MM.1S (cell line): Measurements from ENCODE around the gene CAB39L.

ENCODE experiments used
- DNase-seq: peaks from one replicate; pipeline ENCODE4 v3.0.0-alpha.2; 2015
- H2AFZ ChIP-seq: fragments of 300-600 bp; sonication (generic); 2 replicates; pipeline ENCODE4 v1.6.0; 2016; ENCODE audit warnings: antibody characterized with exemption, low read length
- H3F3A ChIP-seq: fragments of 300-600 bp; sonication (generic); 2 replicates; pipeline ENCODE4 v1.6.1; 2016; ENCODE audit warnings: mild to moderate bottlenecking, antibody characterized with exemption, low read length, moderate library complexity, mixed read lengths; ENCODE audit not compliant: insufficient read depth
- H3K27ac ChIP-seq: fragments of 300-600 bp; sonication (generic); 2 replicates; pipeline ENCODE4 v1.5.1; 2016; ENCODE audit warnings: mild to moderate bottlenecking, low read length
- H3K27me3 ChIP-seq: fragments of 300-600 bp; sonication (generic); replicated peaks from 2 replicates; pipeline ENCODE4 v1.6.0; 2016; ENCODE audit warnings: low read length; ENCODE audit not compliant: insufficient read depth
- H3K36me3 ChIP-seq: fragments of 300-600 bp; sonication (generic); replicated peaks from 2 replicates; pipeline ENCODE4 v1.6.1; 2016; ENCODE audit warnings: mild to moderate bottlenecking, low read length, mixed read lengths; ENCODE audit not compliant: insufficient read depth
- H3K4me1 ChIP-seq: fragments of 300-600 bp; sonication (generic); 2 replicates; pipeline ENCODE4 v1.6.1; 2016; ENCODE audit warnings: low read length, mixed read lengths
- H3K4me2 ChIP-seq: fragments of 300-600 bp; sonication (generic); 2 replicates; pipeline ENCODE4 v1.6.0; 2016; ENCODE audit warnings: low read depth, low read length
- H3K4me3 ChIP-seq: fragments of 300-600 bp; sonication (generic); 2 replicates; pipeline ENCODE4 v1.5.1; 2016; ENCODE audit warnings: low read length, mixed read lengths
- H3K79me2 ChIP-seq: fragments of 300-600 bp; sonication (generic); 2 replicates; pipeline ENCODE4 v1.6.1; 2016; ENCODE audit warnings: mixed run types, low read length, mixed read lengths
- H3K9ac ChIP-seq: fragments of 300-600 bp; sonication (generic); 2 replicates; pipeline ENCODE4 v1.6.1; 2016; ENCODE audit warnings: low read length, mixed read lengths
- H3K9me2 ChIP-seq: fragments of 300-600 bp; sonication (generic); replicated peaks from 2 replicates; pipeline ENCODE4 v1.6.1; 2016; ENCODE audit warnings: mild to moderate bottlenecking, low read length, mixed read lengths; ENCODE audit not compliant: insufficient read depth
- H3K9me3 ChIP-seq: fragments of 300-600 bp; sonication (generic); replicated peaks from 2 replicates; pipeline ENCODE4 v1.6.1; 2016; ENCODE audit warnings: mild to moderate bottlenecking, low read length, mixed read lengths; ENCODE audit not compliant: insufficient read depth
- H4K20me1 ChIP-seq: fragments of 300-600 bp; sonication (generic); 2 replicates; pipeline ENCODE4 v1.6.1; 2016; ENCODE audit warnings: mild to moderate bottlenecking, low read length, moderate library complexity, mixed read lengths; ENCODE audit not compliant: insufficient read depth
- CTCF ChIP-seq: fragments of 300-600 bp; sonication (generic); IDR thresholded peaks from 2 replicates; pipeline ENCODE4 v1.5.1; 2016; ENCODE audit warnings: antibody characterized with exemption, low read length, mixed read lengths
- EZH2 ChIP-seq: fragments of 300-600 bp; sonication (generic); optimal IDR thresholded peaks from 2 replicates; pipeline ENCODE3; 2017; ENCODE audit warnings: low read depth, mild to moderate bottlenecking, antibody characterized with exemption, low read length, mixed read lengths
- EZH2phosphoT487 ChIP-seq: fragments of 300-600 bp; sonication (generic); IDR thresholded peaks from 2 replicates; pipeline ENCODE4 v1.6.1; 2018; ENCODE audit warnings: antibody characterized with exemption, low read length

CAB39L gene

GRCh38 chr13:49435992-49436391 lies 7.9 kb downstream of the CAB39L start:
- no peak overlapping the region for H2AFZ ChIP-seq
- no peaks in the 10 kb centered on the region for H4K20me1 ChIP-seq
- no peaks in the 10 kb centered on the region for H3K9me3 ChIP-seq
- TF ChIP-seq EZH2phosphoT487 = no peak
- TF ChIP-seq EZH2 = no peak
- no peak for TF ChIP-seq CTCF
- no peak overlapping the region for H3K9ac ChIP-seq
- H3K36me3 ChIP-seq = no peaks in the 10 kb centered on the region
- no peak overlapping the region for H3K27ac ChIP-seq
- DNase-seq = no peak
- H3K9me2 ChIP-seq = no peaks in the 10 kb centered on the region
- no peaks in the 10 kb centered on the region for H3K79me2 ChIP-seq
- H3K4me3 ChIP-seq = no peak overlapping the region
- H3K27me3 ChIP-seq = no peaks in the 10 kb centered on the region
- H3F3A ChIP-seq = no peaks in the 10 kb centered on the region
- no peak overlapping the region for H3K4me2 ChIP-seq
- H3K4me1 ChIP-seq = no peaks in the 10 kb centered on the region

- Histone ChIP-seq H4K20me1 (no peaks in the 10 kb centered on the region), H3K4me2 (no peak overlapping the region), H2AFZ (no peak overlapping the region), H3K27me3 (no peaks in the 10 kb centered on the region), H3K27ac (no peak overlapping the region), H3K36me3 (no peaks in the 10 kb centered on the region), H3K4me3 (no peak overlapping the region), H3K79me2 (no peaks in the 10 kb centered on the region), H3F3A (no peaks in the 10 kb centered on the region), H3K9me2 (no peaks in the 10 kb centered on the region), H3K4me1 (no peaks in the 10 kb centered on the region), H3K9me3 (no peaks in the 10 kb centered on the region), H3K9ac (no peak overlapping the region)
- no peak for DNase-seq
- TF ChIP-seq EZH2 (no peak), EZH2phosphoT487 (no peak), CTCF (no peak)
These were observed 14.7 kb downstream of the CAB39L start for GRCh38 chr13:49429121-49429520.

GRCh38 chr13:49428041-49428763 lies 15.7 kb downstream of the CAB39L start:
- Histone ChIP-seq H3F3A (no peaks in the 10 kb centered on the region), H2AFZ (no peak overlapping the region), H3K79me2 (no peaks in the 10 kb centered on the region), H3K4me1 (no peaks in the 10 kb centered on the region), H4K20me1 (no peaks in the 10 kb centered on the region), H3K9me2 (no peaks in the 10 kb centered on the region), H3K27ac (no peak overlapping the region), H3K27me3 (no peaks in the 10 kb centered on the region), H3K9me3 (no peaks in the 10 kb centered on the region), H3K4me3 (no peak overlapping the region), H3K9ac (no peak overlapping the region), H3K36me3 (no peaks in the 10 kb centered on the region), H3K4me2 (no peak overlapping the region)
- DNase-seq = no peak
- TF ChIP-seq EZH2 (no peak), EZH2phosphoT487 (no peak), CTCF (no peak)
